Omental fat pad (tissue), 4 donors: ENCODE results near the gene RTN4RL1. TPM values are rescaled to one million over a fixed set of nuclear protein-coding genes. Genes with fewer than 3 reads are reported as not detected.

Source experiments
- ATAC-seq: fragments of 150-250 bp; one replicate; pipeline ENCODE4 v1.9.1; 2016; ENCODE audit warnings: mild to moderate bottlenecking, moderate library complexity; ENCODE audit not compliant: low FRiP score
- DNase-seq: peaks from one replicate; pipeline ENCODE4 v3.0.0-alpha.2; 2019; ENCODE audit warnings: low spot score
- total RNA-seq, 4 donors: library from RNA; depleted of rRNA; stranded (reverse); fragments of >200 nt; gene quantifications; one replicate each; pipeline ENCODE4 v1.1.0, GENCODE V29; 2016
- TF ChIP-seq, protein P1 (sequence below), 3 donors: fragments of 450-650 bp; IDR thresholded peaks; one replicate each; pipeline ENCODE4 v1.5.1; 2016 to 2017; ENCODE audit warnings: antibody characterized with exemption in 3 of 3, mild to moderate bottlenecking in 3 of 3, moderate library complexity in 2 of 3

Gene RTN4RL1
- total RNA-seq, 4 donors from 2014 or later: 4.5 to 5.2 (median 4.6) TPM

DNA sequence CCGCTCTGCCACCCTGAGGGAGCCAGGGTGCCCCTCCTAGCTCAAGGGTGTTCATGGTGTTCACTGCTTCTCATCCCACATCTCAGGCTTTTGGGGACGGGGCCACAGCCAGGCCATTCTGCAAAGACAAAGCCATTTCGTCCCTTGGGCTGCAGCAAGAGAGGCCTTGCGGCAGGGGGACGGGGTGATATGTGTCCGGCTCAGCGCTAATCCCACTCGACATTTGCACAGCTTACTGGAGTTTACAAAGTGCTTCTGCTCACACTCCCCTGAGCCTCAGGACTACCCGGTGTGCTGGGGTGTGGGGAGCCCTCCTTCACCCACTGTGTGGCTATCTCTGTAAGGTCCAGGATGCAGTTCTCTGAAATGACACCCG, 84.3 kb downstream of the RTN4RL1 start:
- ATAC-seq: no peak
- TF ChIP-seq, protein P1, sequence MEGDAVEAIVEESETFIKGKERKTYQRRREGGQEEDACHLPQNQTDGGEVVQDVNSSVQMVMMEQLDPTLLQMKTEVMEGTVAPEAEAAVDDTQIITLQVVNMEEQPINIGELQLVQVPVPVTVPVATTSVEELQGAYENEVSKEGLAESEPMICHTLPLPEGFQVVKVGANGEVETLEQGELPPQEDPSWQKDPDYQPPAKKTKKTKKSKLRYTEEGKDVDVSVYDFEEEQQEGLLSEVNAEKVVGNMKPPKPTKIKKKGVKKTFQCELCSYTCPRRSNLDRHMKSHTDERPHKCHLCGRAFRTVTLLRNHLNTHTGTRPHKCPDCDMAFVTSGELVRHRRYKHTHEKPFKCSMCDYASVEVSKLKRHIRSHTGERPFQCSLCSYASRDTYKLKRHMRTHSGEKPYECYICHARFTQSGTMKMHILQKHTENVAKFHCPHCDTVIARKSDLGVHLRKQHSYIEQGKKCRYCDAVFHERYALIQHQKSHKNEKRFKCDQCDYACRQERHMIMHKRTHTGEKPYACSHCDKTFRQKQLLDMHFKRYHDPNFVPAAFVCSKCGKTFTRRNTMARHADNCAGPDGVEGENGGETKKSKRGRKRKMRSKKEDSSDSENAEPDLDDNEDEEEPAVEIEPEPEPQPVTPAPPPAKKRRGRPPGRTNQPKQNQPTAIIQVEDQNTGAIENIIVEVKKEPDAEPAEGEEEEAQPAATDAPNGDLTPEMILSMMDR (IDR thresholded peaks at IDR 0.05): no peak
- no peak for DNase-seq

GRCh38 chr17:1939981-1940809, 84.9 kb downstream of the RTN4RL1 start:
- DNase-seq (no peak), ATAC-seq (no peak)
- TF ChIP-seq, protein P1 (IDR thresholded peaks at IDR 0.05): no peak

GRCh38 chr17:1937461-1937860, 87.7 kb downstream of the RTN4RL1 start:
- TF ChIP-seq, protein P1 (IDR thresholded peaks at IDR 0.05): no peak
- DNase-seq (no peak), ATAC-seq (no peak)

DNA sequence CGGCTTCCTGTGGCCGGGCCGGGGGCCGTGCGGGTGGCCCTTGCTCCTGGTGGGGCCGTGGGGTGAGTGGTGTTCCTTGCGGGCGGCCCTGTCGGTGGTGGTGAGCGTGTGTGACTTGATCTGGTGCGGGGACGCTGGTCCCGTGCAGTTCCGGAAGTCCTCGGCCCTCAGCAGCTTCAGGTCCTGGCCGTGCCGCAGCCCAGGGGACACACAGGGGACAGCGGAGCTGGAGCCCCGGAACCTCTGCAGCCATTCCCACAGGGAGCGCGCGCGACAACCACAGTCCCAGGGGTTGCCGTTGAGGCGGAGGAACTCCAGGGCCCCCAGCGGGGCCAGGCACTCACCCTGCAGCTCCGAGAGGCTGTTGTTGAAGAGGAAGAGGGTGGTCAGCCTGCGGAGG, 88.4 kb downstream of the RTN4RL1 start:
- no peak for ATAC-seq

DNA sequence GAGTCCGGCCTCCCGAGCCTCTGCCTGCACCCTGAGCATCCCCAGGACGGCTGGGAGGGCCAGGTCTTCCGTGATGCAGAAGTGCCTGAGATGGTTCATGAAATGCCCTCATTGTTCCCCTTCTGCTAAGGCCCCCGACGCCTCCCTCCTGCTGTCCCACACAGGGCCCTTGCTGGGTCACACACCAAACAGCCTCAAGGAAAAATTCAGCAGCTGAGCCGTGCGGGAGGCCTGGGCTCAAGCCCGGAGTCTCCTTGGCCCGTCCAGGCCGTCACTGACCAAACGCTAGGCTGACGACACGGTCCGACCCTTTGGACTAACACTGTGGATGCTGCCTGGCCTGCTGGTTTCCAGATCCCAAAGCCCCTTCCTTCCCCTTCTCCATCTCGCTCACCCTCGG, 90.2 kb downstream of the RTN4RL1 start:
- ATAC-seq (no peak), DNase-seq (no peak)
- TF ChIP-seq, protein P1 (IDR thresholded peaks at IDR 0.05): no peak

More for the DNA sequence above, 88.4 kb downstream of the RTN4RL1 start:
- TF ChIP-seq, protein P1 (IDR thresholded peaks at IDR 0.05): no peak
- no peak for DNase-seq

DNA sequence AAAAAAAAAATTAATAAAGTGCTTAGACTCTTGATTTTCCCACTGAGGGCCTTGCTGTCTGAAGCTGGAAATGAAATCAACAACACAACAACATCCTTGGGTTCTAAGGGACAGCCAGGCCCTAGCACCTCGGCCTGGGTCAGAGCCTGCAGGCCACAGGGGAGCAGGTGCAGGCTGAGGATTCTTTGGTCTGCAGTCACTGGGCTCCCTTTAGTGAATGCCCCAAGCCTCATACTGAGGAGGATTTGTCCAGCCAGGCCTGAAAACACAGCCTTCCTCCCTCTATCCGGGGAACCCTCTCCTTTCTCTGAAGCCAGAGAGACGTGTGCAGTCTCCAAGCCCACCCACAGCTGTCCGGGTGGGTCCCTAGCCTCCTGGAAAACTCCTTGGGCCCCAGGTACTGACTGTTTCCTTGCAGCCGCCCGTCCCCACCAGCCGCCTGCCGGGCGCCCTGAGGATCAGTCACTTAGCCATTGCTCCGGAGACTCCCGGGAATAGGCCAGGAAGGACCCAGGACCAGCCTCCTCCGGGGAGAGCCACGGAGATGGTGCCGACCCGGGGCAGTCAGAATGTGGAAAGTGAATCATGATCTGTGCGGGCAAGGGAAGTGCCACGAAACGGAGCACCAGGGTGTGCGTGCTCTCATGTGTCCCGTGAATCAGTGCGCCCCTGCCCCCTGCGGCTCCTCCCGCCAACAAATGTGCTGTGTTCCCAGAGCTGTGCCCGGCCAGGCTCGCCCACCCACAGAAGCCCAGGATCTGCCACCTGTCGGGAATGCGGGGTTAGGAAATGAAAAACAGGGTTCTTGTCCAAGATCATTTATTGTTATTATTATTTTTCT, 91.0 kb downstream of the RTN4RL1 start:
- DNase-seq (no peak), ATAC-seq (no peak)
- TF ChIP-seq, protein P1 (IDR thresholded peaks at IDR 0.05): no peak
